Spleen (tissue), 11 donors: ENCODE data around the gene NECAB2. TPM values are rescaled to one million over a fixed set of nuclear protein-coding genes. Genes with fewer than 3 reads are reported as not detected.

Experiments used
- DNase-seq: peaks from one replicate; pipeline ENCODE4 v3.0.0-alpha.2; 2020
- H3K27ac ChIP-seq, 8 donors: fragments of 200-600 bp; sonication (generic) in 7 of 8; 1 replicate in 4 of 8; 2 replicates in 4 of 8; pipeline versions ENCODE4 v1.5.0 to v1.8.0; 2016 to 2021; ENCODE audit warnings: inconsistent platforms in 4 of 8, mild to moderate bottlenecking in 4 of 8, moderate library complexity in 1 of 8
- H3K27me3 ChIP-seq, 7 donors: fragments of 200-600 bp; sonication (generic) in 6 of 7; replicated peaks in 1 of 7; 1 replicate in 4 of 7; 2 replicates in 3 of 7; pipeline versions ENCODE4 v1.5.0 to v1.8.0; 2016 to 2021; ENCODE audit warnings: inconsistent platforms in 3 of 7, mild to moderate bottlenecking in 1 of 7
- H3K36me3 ChIP-seq, 6 donors: fragments of 200-600 bp; sonication (generic) in 5 of 6; 1 replicate in 4 of 6; 2 replicates in 2 of 6; pipeline versions ENCODE4 v1.5.0 to v1.8.0; 2016 to 2021; ENCODE audit warnings: inconsistent platforms in 2 of 6
- H3K4me1 ChIP-seq, 6 donors: fragments of 200-600 bp; sonication (generic) in 5 of 6; 1 replicate in 3 of 6; 2 replicates in 3 of 6; pipeline versions ENCODE4 v1.5.0 to v1.8.0; 2016 to 2021; ENCODE audit warnings: inconsistent platforms in 3 of 6
- H3K4me3 ChIP-seq, 8 donors: fragments of 200-600 bp; sonication (generic) in 7 of 8; 1 replicate in 4 of 8; 2 replicates in 4 of 8; pipeline versions ENCODE4 v1.5.0 to v1.8.0; 2016 to 2021; ENCODE audit warnings: inconsistent platforms in 4 of 8, mild to moderate bottlenecking in 4 of 8, moderate library complexity in 2 of 8
- H3K9me3 ChIP-seq, 8 donors: fragments of 200-600 bp; sonication (generic) in 7 of 8; 1 replicate in 4 of 8; 2 replicates in 4 of 8; pipeline versions ENCODE4 v1.5.0 to v1.8.0; 2016 to 2021; ENCODE audit warnings: inconsistent platforms in 4 of 8
- POLR2A ChIP-seq, 3 donors: fragments of 450-650 bp; IDR thresholded peaks; one replicate each; pipeline ENCODE4 v1.5.1; 2017; ENCODE audit warnings: antibody characterized with exemption in 3 of 3, mild to moderate bottlenecking in 1 of 3
- POLR2AphosphoS5 ChIP-seq, 3 donors: sonication (generic); formaldehyde crosslinking; IDR thresholded peaks; one replicate each; pipeline ENCODE4 v1.5.1; 2017; ENCODE audit warnings: antibody characterized with exemption in 3 of 3
- WGBS, 5 donors: extraction: QIAGEN DNeasy Blood & Tissue Kit in 3 of 5; methylation state at CpG; one replicate each; pipeline versions ENCODE4 v1.1.5 to v1.1.7; 2013 to 2018; 5-methylcytosine and 5-hydroxymethylcytosine counted together
- intact Hi-C: fragments of 100-400 bp; cut with DNase I; formaldehyde crosslinking; loops from one replicate; pipeline ENCODE4 v1.15.0; 2023; ENCODE audit warnings: low total_unique reads
- polyA plus RNA-seq, 3 donors: library from polyadenylated mRNA; stranded (reverse); fragments of 200-250 nt; gene quantifications; one replicate each; pipeline ENCODE4 v1.2.1, GENCODE V29; 2013
- total RNA-seq, 7 donors: library from RNA; depleted of rRNA in 3 of 7; stranded (reverse); fragments of >200 nt in 3 of 7; fragmentation: NEBNext Ultra II Directional in 4 of 7; extraction: Animal tissue kit (Norgen Biotek cat#: 25700) in 4 of 7; gene quantifications; one replicate each; pipeline versions ENCODE4 v1.1.0 to v1.2.1, GENCODE V29; 2016 to 2021
- TF ChIP-seq, protein P1 (sequence below), 11 experiments: fragments of 200-600 bp in 7 of 11; fragments of 450-650 bp in 4 of 11; sonication (generic) in 4 of 11; IDR thresholded peaks in 8 of 11; conservative IDR thresholded peaks in 3 of 11; 1 replicate in 7 of 11; 2 replicates in 4 of 11; pipeline versions ENCODE4 v1.4.0 to v1.8.0; 2016 to 2021; ENCODE audit warnings: antibody characterized with exemption in 11 of 11, inconsistent platforms in 4 of 11, mild to moderate bottlenecking in 1 of 11
- donor health status: healthy with polysubstance abuse.
- donor health status: DM: no; HTN: no; CAD: no; lungs with moderate emphysema.
- donor health status: DM: no; HTN: no; CAD: no.
- donor health status: Bipolar disorder and iron deficiency.
- donor health status: healthy.
- donor health status: DM: no; HTN: no; CAD: no.
- donor health status: DM: yes; HTN: yes; CAD: no.

The NECAB2 gene
- total and polyA plus RNA-seq, 10 donors = 0.16 to 3.1 (median 1.2) TPM; not detected in 4

GRCh38 chr16:84048270-84048669, 80.2 kb downstream of the NECAB2 start:
- intact Hi-C loops = no loop called here
- Histone ChIP-seq H3K27ac (no peak overlapping the region), H3K36me3 (peaks cover 0 to 64% (median 32%) of the 10 kb centered on the region in 6 donors), H3K9me3 (no peaks in the 10 kb centered on the region), H3K4me3 (no peak overlapping the region), H3K4me1 (peaks cover 0 to 11% (median 0%) of the 10 kb centered on the region in 6 donors), H3K27me3 (peaks cover 0 to 22% (median 0%) of the 10 kb centered on the region in 7 donors)
- TF ChIP-seq, protein P1, sequence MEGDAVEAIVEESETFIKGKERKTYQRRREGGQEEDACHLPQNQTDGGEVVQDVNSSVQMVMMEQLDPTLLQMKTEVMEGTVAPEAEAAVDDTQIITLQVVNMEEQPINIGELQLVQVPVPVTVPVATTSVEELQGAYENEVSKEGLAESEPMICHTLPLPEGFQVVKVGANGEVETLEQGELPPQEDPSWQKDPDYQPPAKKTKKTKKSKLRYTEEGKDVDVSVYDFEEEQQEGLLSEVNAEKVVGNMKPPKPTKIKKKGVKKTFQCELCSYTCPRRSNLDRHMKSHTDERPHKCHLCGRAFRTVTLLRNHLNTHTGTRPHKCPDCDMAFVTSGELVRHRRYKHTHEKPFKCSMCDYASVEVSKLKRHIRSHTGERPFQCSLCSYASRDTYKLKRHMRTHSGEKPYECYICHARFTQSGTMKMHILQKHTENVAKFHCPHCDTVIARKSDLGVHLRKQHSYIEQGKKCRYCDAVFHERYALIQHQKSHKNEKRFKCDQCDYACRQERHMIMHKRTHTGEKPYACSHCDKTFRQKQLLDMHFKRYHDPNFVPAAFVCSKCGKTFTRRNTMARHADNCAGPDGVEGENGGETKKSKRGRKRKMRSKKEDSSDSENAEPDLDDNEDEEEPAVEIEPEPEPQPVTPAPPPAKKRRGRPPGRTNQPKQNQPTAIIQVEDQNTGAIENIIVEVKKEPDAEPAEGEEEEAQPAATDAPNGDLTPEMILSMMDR (IDR thresholded peaks at IDR 0.05 in 8 of 11, conservative IDR thresholded peaks at IDR 0.05 in 3 of 11) = no peak
- TF ChIP-seq POLR2AphosphoS5 (IDR thresholded peaks at IDR 0.05) (no peak), POLR2A (IDR thresholded peaks at IDR 0.05) (no peak)
- WGBS, 5 donors = 87 to 93% (median 90%) methylated on average over 7 of the region's 7 CpGs
- peak; percentile 66 for DNase-seq

GRCh38 chr16:84048871-84049270, 80.8 kb downstream of the NECAB2 start:
- Histone ChIP-seq H3K36me3 (peaks cover 0 to 70% (median 38%) of the 10 kb centered on the region in 6 donors), H3K27ac (no peak overlapping the region), H3K4me3 (no peak overlapping the region), H3K27me3 (peaks cover 0 to 16% (median 0%) of the 10 kb centered on the region in 7 donors), H3K4me1 (peaks cover 0 to 5% (median 0%) of the 10 kb centered on the region in 6 donors), H3K9me3 (no peaks in the 10 kb centered on the region)
- WGBS, 5 donors = 92 to 97% (median 96%) methylated on average over 12 to 13 of the region's 13 CpGs
- TF ChIP-seq POLR2AphosphoS5 (IDR thresholded peaks at IDR 0.05) (peak in 1 of 3 donors; percentile 31), POLR2A (IDR thresholded peaks at IDR 0.05) (no peak)
- TF ChIP-seq, protein P1 (IDR thresholded peaks at IDR 0.05 in 8 of 11, conservative IDR thresholded peaks at IDR 0.05 in 3 of 11) = no peak
- DNase-seq = peak; percentile 43
- intact Hi-C loops = no loop called here

DNA sequence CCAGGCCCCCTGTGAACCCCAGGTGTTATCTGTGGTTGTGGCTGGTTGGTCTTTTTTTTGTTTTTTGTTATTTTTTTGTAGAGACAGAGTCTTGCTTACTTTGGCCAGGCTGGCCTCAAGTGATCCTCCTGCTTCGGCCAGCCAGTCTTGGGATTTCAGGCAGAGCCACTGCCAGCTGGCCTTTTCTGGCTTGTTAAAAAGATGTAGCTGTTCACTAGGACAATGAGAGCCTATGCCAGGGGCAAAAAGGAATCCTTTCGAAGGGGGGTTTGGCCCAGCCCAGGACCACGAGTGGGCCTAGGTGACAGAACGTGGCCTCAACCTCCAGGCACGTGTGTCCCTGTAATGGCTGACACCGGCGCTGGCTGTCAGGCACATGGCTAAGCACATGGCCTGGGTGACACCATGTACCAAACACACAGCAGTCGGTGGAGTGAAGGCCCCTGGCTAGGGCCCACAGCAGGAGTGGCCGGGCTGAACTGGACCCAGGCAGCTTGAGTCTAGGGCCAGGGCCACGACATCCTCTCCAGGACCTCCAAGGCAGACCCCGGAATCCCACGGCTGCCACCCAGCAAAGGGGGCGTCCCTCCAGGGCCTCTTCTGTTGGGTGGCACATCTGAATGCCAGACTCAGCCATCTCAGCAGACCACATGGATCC, 81.5 kb downstream of the NECAB2 start:
- H3K9me3 ChIP-seq = no peaks in the 10 kb centered on the region
- peaks cover 0 to 9% (median 0%) of the 10 kb centered on the region in 7 donors for H3K27me3 ChIP-seq
- H3K4me3 ChIP-seq = no peak overlapping the region
- H3K4me1 ChIP-seq = no peaks in the 10 kb centered on the region
- 83 to 94% (median 91%) methylated on average over 9 to 13 of the region's 13 CpGs for WGBS, 5 donors
- no peak overlapping the region for H3K27ac ChIP-seq
- TF ChIP-seq POLR2AphosphoS5 (IDR thresholded peaks at IDR 0.05) (peak in 1 of 3 donors; percentile 33), POLR2A (IDR thresholded peaks at IDR 0.05) (no peak)
- TF ChIP-seq, protein P1 (IDR thresholded peaks at IDR 0.05 in 8 of 11, conservative IDR thresholded peaks at IDR 0.05 in 3 of 11) = no peak
- DNase-seq = peak; percentile 59
- intact Hi-C loops = no loop called here
- peaks cover 0 to 77% (median 44%) of the 10 kb centered on the region in 6 donors for H3K36me3 ChIP-seq

DNA sequence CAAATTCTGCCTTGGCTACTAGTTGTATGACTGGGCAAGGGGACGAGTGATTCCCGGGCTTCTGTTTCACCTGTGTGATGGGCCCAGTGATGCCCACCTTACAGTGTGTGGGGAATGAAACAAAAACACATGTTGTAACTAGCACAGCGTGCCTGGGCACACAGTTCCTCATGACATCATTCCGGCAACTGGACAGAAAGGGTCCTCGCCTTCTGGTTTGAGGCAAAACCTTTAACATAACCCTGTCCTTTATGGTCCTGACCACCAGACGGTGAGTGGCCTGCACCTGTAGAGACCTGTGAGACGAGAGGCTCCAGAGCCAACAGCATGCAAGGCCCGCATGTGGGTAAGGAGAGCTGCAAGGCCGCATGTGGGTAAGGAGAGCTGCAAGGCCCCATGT, 82.3 kb downstream of the NECAB2 start:
- H3K4me3 ChIP-seq = no peak overlapping the region
- H3K27me3 ChIP-seq = peaks cover 0 to 1% (median 0%) of the 10 kb centered on the region in 7 donors
- peaks cover 0 to 85% (median 52%) of the 10 kb centered on the region in 6 donors for H3K36me3 ChIP-seq
- H3K27ac ChIP-seq = no peak overlapping the region
- no peaks in the 10 kb centered on the region for H3K9me3 ChIP-seq
- TF ChIP-seq POLR2A (IDR thresholded peaks at IDR 0.05) = no peak
- TF ChIP-seq POLR2AphosphoS5 (IDR thresholded peaks at IDR 0.05) = no peak
- TF ChIP-seq, protein P1 (IDR thresholded peaks at IDR 0.05 in 8 of 11, conservative IDR thresholded peaks at IDR 0.05 in 3 of 11) = no peak
- H3K4me1 ChIP-seq = no peaks in the 10 kb centered on the region
- intact Hi-C loops = no loop called here
- WGBS, 5 donors = 84 to 97% (median 90%) methylated on average over 8 to 9 of the region's 9 CpGs
- DNase-seq = peak; percentile 60
